Stomach (tissue), 4 donors: ENCODE results near the gene HSPA1L.

Source experiments
- CTCF ChIP-seq, 7 experiments: fragments of 450-650 bp in 4 of 7; fragments of 200-600 bp in 3 of 7; sonication (generic) in 3 of 7; IDR thresholded peaks; one replicate each; pipeline ENCODE4 v1.5.1; 2016 to 2019; ENCODE audit warnings: antibody characterized with exemption in 7 of 7, control low read depth in 2 of 7, mild to moderate bottlenecking in 1 of 7
- POLR2A ChIP-seq, 4 donors: fragments of 450-650 bp; IDR thresholded peaks; one replicate each; pipeline ENCODE4 v1.6.1; 2016; ENCODE audit warnings: antibody characterized with exemption in 4 of 4, control low read depth in 2 of 4, mild to moderate bottlenecking in 1 of 4, moderate library complexity in 1 of 4
- POLR2AphosphoS5 ChIP-seq, 3 donors: sonication (generic); formaldehyde crosslinking; IDR thresholded peaks; one replicate each; pipeline ENCODE4 v1.6.1; 2016; ENCODE audit warnings: antibody characterized with exemption in 3 of 3

- TF ChIP-seq CTCF (IDR thresholded peaks at IDR 0.05) (no peak), POLR2A (IDR thresholded peaks at IDR 0.05) (no peak), POLR2AphosphoS5 (IDR thresholded peaks at IDR 0.05) (no peak)
Measured at GRCh38 chr6:31847276-31847978, 32.3 kb upstream of the HSPA1L start.
